Fibroblast of peridontal ligament (primary cell): Measurements from ENCODE around the gene SLC2A1.

Experiments used
- DNase-seq: peaks from one replicate; pipeline ENCODE4 v3.0.0-alpha.2; 2010; ENCODE audit errors: extremely low read depth

Gene SLC2A1

DNA sequence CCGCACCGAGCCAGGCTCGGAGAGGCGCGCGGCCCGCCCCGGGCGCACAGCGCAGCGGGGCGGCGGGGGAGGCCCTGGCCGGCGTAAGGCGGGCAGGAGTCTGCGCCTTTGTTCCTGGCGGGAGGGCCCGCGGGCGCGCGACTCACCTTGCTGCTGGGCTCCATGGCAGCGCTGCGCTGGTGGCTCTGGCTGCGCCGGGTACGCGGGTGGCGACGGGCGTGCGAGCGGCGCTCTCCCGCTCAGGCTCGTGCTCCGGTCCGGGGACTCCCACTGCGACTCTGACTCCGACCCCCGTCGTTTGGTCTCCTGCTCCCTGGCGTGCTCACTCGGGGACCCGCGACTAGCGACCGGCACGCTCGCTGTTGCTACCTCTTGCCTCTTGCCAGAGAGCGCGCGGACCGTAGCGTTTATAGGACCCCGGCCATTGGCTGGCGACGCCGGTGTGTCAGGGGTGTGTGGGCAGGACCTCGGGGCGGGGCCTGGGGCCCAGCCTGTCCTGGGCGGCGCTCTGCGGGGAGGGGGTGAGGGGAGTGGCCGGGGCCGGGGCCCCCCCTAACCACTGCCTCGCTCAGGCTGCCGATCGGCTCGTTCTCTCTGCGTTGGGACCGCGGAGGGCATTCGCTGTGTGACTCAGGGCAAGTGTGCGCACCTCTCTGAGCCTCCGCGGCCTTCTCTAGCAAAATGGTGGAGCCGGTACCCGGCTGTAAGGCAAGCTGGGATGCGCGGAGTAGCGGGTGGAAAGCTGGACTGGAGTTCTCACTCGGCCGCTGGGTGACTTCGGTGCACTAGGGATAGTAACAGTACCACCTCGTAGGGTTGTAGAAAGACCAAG, at the start of gene SLC2A1:
Gene SLC2A1, minus strand, starts transcription at position 381 of the 832 bp plus-strand sequence. Its CDS starts 217 bp downstream, at position 164.
- peak; percentile 86 for DNase-seq

DNA sequence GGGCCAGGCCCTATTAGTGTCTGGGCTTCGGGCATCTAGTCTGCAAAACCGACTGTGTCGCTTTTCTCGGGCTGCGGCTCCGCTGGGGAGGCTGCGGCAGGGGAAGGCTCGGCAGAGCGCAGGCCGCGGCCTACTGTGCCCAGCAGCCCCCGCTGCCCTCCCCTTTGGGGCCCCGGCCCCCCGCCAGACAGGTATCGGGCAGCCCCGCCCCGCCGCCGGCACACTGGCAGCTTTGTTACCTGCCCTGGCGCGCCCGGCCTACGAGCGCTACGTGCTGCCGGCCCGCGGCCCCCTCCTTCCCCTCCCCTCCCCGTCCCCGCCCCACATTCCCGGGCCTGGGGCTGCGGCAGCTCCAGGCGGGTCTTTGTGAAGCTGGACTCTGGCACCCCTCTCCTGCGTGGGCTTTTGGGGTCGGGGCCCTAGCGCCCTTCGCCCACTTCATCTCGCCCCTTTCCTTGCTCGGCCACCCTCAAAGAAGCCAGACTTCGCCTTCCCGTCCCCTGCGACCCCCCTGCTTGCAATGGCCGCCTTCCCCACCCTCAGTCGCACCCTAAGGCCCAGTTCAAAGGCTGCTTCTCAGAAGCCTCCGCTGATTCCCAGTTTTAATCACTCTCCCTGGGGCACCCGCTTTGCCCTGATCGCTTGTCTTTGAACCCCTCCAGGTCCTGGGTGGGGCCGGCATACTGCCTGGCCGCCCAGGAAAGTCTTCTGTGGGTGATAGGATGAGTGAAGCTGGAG, 48.9 kb upstream of the SLC2A1 start:
- no peak for DNase-seq

DNA sequence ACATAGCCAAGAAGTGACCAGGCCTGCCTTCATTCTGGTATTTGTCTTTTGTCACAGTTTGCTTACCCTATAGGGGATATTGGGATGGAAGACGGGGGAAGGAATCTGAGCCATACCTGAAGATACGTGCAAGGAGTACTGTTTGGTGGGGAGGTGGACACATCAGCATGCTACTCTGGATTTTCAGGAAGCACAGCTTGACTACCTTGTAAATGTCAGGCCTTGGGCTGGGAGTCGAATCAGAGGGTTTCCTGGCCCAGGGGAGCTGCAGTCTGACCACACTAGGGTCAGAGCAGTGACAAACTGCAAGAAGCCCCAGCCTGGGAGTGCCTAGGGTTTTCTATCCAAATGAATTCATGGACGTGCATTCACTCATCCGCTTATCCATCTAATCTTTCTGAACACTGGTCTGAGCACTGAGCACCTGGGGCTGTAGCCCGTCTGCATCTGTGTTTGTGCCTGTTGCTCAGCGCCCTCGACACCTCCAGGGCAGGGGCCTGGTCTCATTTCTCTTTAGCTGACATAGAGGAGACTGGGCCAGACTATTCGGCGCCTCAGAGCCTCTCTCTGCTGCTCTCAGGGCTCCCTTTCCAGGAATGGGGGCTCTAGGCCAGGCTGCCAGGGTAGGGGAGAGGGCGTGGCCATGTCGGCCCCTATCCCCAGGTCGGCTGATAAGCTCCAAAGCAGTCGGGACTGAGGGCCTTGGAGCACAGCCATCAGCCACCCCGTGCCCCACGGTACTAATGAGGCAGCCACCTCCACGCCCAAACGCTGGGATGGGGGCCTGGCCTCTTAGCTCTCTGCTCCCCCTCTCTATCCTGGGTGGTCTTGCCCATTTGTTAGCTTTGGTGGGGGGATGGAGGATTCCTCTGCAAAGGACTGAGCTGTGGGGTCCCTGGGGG, 47.0 kb upstream of the SLC2A1 start:
- DNase-seq: no peak

DNA sequence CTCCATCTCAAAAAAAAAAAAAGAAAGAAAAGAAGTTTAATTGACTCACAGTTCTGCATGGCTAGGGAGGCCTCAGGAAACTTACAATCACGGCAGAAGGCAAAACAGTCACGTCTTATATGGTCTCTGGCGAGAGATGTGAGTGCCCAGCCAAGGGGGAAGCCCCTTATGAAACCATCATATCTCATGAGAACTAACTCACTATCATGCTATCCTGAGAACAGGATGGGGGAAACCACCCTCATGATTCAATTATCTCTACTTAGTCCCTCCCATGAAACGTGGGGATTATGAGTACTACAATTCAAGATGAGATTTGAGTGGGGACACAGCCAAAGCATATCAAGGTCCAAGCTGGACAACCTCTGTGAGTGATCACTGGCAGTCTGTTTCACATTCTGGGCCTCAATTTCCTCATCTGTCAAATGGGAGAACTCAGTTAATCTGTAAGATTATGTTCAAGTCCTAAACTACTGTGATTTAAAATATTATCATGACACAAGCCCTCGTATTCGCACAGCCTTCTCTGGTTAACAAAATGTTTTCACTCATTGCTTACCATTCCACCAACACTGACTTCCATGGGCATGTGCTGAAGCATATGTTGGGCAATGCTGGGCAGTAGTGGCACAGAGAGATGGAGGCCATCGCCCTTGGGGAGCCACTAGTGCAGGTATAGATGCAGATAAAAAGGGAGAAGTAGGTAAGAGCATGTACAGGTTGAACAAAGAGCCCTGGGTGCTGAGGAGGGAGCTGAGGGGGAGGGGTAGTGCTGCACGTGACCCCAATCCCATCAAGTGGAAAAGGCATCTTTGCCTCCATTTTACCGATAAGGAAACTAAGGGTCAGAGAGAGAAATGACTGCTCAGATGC, 46.2 kb upstream of the SLC2A1 start:
- DNase-seq: no peak

DNA sequence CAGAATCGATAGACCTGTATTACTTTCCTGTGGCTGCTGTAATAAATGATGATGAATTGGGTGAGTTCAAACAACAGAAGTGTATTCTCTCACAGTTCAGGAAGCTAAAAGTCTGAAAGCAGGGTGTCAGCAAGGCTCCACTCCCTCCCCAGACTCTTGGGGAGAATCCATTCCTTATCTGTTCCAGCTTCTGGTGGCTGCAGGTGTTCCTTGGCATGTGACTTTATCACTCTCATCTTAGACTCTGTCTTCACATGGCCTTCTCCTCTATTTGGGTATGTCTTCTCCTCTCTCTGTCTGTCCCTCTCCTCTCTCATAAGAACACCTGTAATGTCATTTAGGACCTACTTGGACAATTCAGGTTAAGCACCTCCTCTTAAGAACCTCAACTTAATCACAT, 44.1 kb upstream of the SLC2A1 start:
- DNase-seq: no peak

DNA sequence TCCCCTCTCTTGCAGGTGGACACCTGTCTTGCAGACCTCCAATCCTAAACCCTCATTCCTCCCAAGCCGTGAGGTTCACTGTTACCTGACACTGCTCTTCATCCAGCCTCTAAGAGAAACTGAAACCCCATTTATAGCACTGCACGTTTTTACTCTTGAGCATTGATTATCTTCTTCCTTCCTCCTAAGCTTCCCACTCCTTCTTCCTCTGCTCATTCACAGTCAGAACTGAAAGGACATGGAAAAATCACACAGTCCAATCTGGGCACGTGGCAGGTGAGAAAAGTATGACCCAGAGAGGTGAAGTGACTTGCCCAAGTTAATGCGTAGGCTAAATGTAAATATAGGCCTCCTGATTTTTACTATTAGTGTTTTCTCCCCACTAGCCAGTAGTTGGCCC, 43.4 kb upstream of the SLC2A1 start:
- no peak for DNase-seq

DNA sequence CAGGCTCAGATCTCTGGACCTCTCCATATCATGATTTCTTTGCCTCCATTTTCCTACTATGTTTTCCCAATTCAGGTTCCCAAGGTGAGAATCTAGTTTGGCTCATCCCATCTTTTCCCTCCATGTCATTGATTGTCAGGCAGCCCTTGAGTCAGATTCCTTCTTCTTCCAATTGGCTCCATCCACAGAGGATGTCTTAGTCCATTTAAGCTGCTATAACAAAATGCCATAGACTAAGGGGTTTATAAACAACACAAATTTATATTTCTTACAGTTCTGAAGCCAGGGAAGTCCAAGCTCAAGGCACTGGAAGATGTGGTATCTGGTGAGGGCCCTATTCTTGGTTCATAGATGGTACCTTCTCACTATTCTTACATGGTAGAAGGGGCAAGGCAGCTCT, 42.8 kb upstream of the SLC2A1 start:
- DNase-seq: no peak

DNA sequence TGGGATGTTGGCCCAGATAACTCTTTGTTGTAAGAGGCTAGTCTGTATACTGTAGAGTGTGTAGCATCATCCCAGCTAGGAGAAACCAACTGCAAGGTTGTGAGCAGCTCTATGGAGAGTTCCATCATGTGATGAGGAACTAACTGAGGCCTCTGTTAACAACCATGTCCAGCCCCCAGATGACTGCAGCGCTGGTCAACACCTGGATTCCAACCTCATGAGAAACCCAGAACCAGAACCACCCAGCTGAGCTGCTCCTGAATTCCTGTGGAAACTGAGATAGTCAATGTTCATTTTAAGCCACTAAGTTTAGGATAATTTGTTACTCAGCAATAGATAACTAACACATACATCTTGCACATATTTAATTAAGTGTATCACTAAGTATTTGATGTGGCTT, 41.6 kb upstream of the SLC2A1 start:
- no peak for DNase-seq

DNA sequence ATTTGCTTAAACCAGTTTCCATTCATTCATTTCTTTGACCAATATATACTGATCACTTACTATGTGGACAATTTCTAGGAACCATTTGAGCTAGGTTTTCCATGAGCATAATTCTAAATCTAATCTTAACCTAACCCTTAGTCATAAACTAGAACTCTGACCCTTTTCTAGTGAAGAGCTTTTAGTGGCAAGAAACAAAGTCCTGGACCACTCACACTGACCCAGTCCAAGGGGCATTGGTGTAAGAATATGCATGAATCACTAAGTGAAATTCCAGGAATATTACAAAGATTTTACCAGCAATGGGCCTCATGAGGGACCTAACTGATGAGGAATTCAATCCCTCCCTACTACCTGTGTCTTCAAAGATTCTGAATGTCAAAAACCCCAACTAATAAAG, 40.6 kb upstream of the SLC2A1 start:
- DNase-seq: peak; percentile 12

DNA sequence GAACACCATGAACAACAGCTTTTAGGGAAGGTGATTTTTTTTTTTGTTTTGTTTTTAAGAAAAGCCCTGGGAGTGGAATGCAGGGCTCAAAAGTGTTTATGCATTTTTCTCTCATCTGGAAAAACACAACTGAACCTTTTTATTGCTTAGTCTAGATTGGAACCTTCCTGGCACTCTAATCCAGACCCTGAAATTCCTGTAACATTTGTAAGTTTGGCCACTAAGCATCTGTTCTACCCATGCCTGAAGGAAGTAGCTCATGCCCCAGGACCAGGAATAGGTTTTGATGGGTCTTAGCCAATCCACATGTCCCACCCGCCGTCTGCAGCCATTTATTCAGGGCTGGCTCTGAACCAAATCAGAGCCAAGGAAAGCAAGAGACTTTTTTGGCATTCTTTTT, 39.7 kb upstream of the SLC2A1 start:
- peak; percentile 44 for DNase-seq

DNA sequence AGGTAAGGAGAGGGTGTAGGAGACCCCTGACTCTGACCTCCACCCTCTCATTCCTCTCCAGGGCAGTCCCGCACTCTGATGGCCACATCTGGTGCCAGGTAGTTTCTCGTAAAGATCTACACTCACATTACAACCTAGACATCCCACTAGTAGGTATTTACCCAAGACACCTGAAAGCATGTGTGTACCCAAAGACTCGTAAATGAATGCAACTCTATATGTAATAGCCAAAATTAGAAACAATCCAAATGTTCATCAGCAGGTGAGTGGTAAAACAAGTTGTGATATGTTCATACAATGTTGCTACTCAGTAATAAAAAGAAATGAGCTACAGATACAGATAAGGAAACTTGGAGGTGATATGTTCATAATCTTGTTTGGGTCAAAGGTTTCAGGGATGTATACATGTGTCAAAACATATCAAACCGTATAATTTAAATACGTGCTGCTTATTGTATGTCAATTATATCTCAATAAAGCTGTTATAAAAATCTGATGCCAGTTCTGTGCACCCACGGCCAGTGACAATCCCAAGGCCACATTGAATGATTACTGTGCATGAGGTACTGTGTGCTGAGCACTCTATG, 37.8 kb upstream of the SLC2A1 start:
- no peak for DNase-seq

DNA sequence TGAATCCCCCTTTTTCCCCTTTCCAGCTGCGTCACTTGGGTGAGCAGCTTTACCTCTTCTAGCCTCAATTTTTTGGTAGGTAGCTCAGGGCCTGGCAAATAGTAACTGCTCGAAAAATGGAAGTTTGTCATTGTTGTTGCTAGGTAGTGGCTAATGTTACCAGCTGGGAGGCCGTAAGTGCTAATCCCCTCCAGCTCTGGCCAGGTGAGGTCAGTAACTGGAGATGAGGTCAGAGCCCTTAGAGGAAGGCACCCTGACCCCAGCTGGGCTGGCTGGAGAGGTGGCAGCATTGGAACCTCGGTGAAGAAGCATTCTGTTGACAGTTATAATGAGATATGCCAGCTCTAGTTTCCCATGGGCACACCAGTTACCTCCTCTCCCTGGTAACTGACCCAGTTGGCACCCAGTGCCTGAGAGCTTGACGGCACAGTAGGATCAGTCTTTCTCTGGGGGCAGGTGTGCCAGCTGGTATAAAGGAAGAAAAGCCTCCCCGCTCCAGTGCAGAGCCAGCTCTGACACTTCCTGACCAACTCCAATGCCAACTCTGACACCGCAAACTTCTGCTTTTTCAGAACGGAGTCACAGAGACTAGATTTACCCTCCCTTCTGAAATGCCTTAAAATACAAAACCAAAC, 35.0 kb upstream of the SLC2A1 start:
- no peak for DNase-seq

DNA sequence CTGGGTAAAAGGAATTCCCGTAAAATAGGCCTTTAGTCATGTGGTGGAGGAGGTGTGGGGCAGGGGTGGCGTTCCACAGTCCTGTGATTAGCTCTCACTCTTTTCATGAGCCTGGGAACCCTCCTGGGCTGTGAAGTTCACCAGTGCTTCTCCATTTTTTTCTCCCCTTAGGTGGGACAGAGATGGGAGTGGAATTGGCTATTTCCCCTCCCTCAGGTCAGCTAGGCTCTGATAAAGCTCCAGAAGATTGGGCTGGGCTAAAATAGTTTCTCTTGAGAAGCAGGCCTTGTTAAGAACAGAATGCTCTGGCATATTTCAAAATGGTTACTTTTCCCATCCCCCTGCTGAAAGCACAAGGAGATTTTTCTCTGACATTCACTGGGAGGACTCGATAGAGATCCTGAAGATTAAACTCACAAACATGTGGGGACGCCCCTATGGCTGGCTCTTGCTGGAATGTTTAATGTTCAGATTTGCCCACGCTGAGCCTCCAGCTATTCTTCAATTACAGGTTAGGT, 33.4 kb upstream of the SLC2A1 start:
- DNase-seq: no peak

DNA sequence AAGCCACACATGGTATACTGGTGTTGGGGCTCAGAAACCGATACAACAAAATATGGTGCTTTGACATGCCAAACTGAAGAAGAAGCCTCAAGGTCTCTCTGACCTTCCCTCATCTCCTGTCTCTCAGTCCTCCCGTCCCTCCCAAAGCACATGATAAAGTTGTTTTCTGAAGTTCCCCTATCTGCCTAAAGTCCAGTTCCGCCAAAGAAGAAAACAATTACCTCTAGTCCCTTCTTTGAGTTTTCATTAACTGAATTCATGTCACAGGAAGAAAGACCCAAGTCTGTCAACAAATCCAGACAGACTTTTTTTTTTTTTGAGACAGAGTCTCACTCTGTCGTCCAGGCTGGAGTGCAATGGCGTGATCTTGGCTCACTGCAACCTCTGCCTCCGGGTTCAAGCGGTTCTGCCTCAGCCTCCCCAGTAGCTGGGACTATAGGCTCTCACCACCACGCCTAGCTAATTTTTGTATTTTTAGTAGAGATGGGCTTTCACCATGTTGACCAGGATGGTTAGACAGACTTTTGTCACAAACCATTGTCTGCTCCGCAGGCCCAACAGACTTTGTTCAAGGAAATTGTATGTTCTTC, 32.2 kb upstream of the SLC2A1 start:
- no peak for DNase-seq

DNA sequence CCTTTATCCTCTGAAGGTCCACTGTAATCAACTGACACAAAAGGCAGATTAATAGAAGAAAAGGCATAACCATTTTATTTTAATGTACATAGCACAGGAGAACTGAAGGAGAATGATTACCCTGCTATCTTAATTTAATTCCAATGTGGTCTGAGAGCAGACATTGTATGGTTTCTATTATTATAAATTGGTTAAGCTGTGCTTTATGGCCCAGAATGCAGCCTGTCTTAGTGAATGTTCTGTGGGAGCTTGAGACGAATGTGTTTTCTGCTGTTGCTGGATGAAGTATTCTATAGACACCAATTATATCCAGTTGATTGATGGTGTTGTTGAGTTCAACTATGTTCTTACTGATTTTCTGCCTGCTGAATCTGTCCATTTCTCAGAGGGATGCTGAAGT, 25.0 kb upstream of the SLC2A1 start:
- DNase-seq: no peak

DNA sequence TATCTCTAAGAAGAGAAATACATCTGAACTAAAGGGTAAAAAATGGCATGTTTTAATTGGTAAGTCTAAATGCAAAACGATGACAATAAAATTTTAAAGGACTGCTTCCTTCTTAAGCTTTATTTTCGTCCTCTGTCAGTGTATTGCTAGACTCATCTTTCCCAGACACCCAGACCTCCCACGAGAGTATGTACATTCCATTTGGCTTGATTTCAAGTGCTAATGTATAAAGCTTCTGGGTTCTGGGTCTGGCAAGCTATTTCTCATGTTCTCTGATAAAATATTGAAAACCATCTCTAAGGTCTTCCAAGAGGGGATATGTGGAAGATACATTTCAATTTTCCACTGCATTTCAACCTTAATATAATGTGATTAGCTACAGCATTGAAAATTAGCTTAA, 24.6 kb upstream of the SLC2A1 start:
- DNase-seq: no peak

DNA sequence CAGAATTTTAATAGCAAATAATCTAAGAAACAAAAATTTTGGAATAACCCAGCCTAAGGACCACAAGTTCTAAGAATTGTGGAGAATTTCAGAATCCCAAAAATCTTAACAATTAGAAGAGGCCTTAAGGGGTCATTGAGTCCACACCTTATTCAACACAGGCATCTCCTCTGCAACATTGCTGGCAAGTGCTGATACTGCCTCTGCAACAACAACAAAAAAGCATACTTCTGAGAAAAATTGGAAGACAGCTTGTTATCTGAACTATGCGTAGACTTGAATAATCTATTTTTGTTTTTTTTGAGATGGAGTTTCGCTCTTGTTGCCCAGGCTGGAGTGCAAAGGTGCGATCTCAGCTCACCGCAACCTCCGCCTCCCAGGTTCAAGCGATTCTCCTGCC, 24.0 kb upstream of the SLC2A1 start:
- no peak for DNase-seq

DNA sequence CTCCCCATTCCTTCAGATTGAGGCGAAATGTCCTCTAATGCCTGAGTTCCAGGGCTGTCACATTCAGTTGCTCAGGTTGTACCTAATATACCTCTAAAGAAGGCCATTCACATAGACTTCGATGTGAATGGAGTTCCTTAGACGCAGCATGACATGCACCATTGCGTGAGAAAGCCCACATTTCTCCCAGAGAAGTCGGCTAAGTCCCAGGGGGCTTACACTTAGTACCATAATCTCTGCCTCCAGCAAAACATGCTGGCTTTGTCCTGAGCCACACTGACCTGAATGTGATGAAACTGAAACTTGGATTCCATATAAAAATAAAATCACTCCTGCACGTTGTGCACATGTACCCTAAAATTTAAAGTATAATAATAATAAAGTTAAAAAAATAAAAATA, 23.2 kb upstream of the SLC2A1 start:
- no peak for DNase-seq

DNA sequence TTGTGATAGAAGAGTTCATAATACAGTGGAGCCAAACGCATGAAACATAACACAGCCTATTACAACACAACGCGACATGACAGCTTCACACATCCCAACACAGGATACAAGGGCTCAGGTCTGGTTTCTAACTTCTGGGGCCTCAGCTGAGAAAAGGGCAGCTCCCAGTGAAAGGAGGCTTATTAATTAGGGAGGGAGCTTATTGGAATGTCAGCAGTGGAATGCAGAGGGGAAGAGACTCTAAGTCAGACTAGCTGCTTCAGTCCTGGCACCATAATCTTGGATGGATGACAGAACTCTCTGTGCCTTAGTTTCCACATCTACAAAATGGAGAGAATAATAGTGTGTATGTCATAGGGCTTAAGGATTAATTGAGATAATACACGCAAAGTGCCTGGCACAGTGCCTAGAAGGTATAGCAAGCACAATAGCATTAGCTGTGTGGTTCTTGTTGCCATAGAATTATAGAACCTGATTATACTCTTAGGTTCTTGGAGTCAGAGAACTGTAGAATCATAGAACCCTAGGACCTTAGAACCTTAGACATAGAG, 22.7 kb upstream of the SLC2A1 start:
- DNase-seq: no peak
